OCI-LY7 (cell line): ENCODE data around the gene KCNMB2. TPM values are rescaled to one million over a fixed set of nuclear protein-coding genes. Genes with fewer than 3 reads are reported as not detected.

ENCODE experiments used
- BruUV-seq: library from RNA; stranded (reverse); fragments of 400-500 nt; replicated peaks from 2 replicates; lab custom pipeline; 2021; lab: Mats Ljungman, UMichigan
- CTCF ChIA-PET: fragments of 300-600 bp; sonication (Branson Sonifier 250); formaldehyde crosslinking; loops from one replicate; lab custom pipeline; 2022; ENCODE audit warnings: antibody characterized with exemption; ENCODE audit not compliant: unreplicated experiment; lab: Charles Lee
- POLR2A ChIA-PET: fragments of 300-600 bp; sonication (Branson Sonifier 250); formaldehyde crosslinking; loops from one replicate; lab custom pipeline; 2022; ENCODE audit warnings: antibody characterized with exemption; lab: Charles Lee
- DNase-seq: peaks from one replicate; pipeline ENCODE4 v3.0.0-alpha.2; 2015; ENCODE audit warnings: low spot score
- H2AFZ ChIP-seq: fragments of 200-600 bp; sonication (generic), shearing (Covaris generic); 2 replicates; pipeline ENCODE4 v1.6.1; 2014; ENCODE audit warnings: mild to moderate bottlenecking, antibody characterized with exemption, low read length, moderate library complexity
- H3K27ac ChIP-seq: fragments of 200-600 bp; sonication (generic); 2 replicates; pipeline ENCODE4 v1.5.1; 2014; ENCODE audit warnings: mixed run types, low read depth, mild to moderate bottlenecking, moderate library complexity, low read length, inconsistent platforms; ENCODE audit not compliant: poor library complexity, severe bottlenecking
- H3K36me3 ChIP-seq: fragments of 200-600 bp; sonication (generic); 2 replicates; pipeline ENCODE4 v1.6.1; 2014; ENCODE audit warnings: mild to moderate bottlenecking, antibody characterized with exemption, low read length, moderate library complexity, mixed read lengths; ENCODE audit not compliant: insufficient read depth
- H3K4me1 ChIP-seq: fragments of 200-600 bp; sonication (generic); 2 replicates; pipeline ENCODE4 v1.5.1; 2014; ENCODE audit warnings: mild to moderate bottlenecking, low read length; ENCODE audit not compliant: insufficient read depth, poor library complexity, severe bottlenecking
- H3K4me2 ChIP-seq: fragments of 200-600 bp; sonication (generic); 2 replicates; pipeline ENCODE4 v1.6.1; 2014; ENCODE audit warnings: mild to moderate bottlenecking, low read length
- H3K4me3 ChIP-seq: fragments of 200-600 bp; sonication (generic); 2 replicates; pipeline ENCODE4 v1.5.1; 2014; ENCODE audit warnings: mild to moderate bottlenecking, low read depth, low read length; ENCODE audit not compliant: poor library complexity, severe bottlenecking
- H3K79me2 ChIP-seq: fragments of 200-600 bp; sonication (generic); 2 replicates; pipeline ENCODE4 v1.6.1; 2016; ENCODE audit warnings: low read depth, mild to moderate bottlenecking, low read length, moderate library complexity, mixed read lengths; ENCODE audit not compliant: insufficient read depth
- H3K9me2 ChIP-seq: fragments of 200-600 bp; sonication (generic); 2 replicates; pipeline ENCODE4 v1.6.1; 2016; ENCODE audit warnings: mild to moderate bottlenecking, low read length, mixed read lengths; ENCODE audit not compliant: insufficient read depth
- H3K9me3 ChIP-seq: fragments of 200-600 bp; sonication (generic); 2 replicates; pipeline ENCODE4 v1.6.1; 2014; ENCODE audit warnings: mild to moderate bottlenecking, mixed run types, low read length, mixed read lengths
- H4K20me1 ChIP-seq: fragments of 200-600 bp; sonication (generic); 2 replicates; pipeline ENCODE4 v1.6.1; 2014; ENCODE audit warnings: mild to moderate bottlenecking, antibody characterized with exemption, low read length, moderate library complexity, mixed read lengths; ENCODE audit not compliant: insufficient read depth
- EZH2phosphoT487 ChIP-seq: fragments of 200-600 bp; sonication (generic); IDR thresholded peaks from 2 replicates; pipeline ENCODE4 v1.6.1; 2018; ENCODE audit warnings: low read depth, borderline replicate concordance, mild to moderate bottlenecking, mixed run types, antibody characterized with exemption, low read length, moderate library complexity, mixed read lengths
- intact Hi-C: fragments of 100-400 bp; cut with micrococcal nuclease; formaldehyde crosslinking; loops from one replicate; pipeline ENCODE4 v1.10.0; 2022; ENCODE audit not compliant: unreplicated experiment
- total RNA-seq, 2 experiments: library from RNA; depleted of rRNA in 1 of 2; stranded (reverse); fragments of >200 nt in 1 of 2; shearing (Covaris generic) in 1 of 2; gene quantifications; 2 replicates each; pipeline ENCODE4 v1.2.3, GENCODE V29; 2014 to 2022
- TF ChIP-seq, protein P1 (sequence below): fragments of 200-600 bp; sonication (generic); conservative IDR thresholded peaks from 2 replicates; pipeline ENCODE4 v1.5.1; 2014; ENCODE audit warnings: mild to moderate bottlenecking, antibody characterized with exemption, low read length, moderate library complexity, mixed read lengths

KCNMB2 gene
- total RNA-seq, 2 experiments from 2014 or later: not detected

DNA sequence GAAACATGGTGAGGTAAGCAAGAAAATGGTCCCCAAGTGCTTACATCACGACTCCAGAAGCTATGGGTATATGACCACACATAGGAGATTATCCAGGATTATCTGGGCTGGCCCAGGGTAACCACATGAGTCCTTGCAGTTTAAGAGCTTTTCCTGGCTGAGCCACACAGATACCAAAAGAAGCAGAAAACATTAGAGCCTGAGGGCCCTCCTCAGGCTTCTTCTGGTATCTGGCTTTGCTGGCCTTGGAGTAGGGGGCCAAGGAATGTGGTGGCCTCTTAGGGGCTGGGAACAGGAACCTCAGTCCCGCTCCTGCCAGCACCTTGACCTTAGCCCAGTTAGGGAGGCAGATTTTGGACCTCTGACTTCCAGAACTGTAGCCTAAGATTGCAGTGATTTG lies 259.1 kb downstream of the KCNMB2 start:
- BruUV-seq: no TSS peak
- no peak for DNase-seq
- ChIA-PET POLR2A (no interaction called here), CTCF (no interaction called here)
- no peak overlapping the region for H2AFZ ChIP-seq
- no peak overlapping the region for H3K27ac ChIP-seq
- no peaks in the 10 kb centered on the region for H3K9me2 ChIP-seq
- H3K9me3 ChIP-seq: no peaks in the 10 kb centered on the region
- H3K4me1 ChIP-seq: no peaks in the 10 kb centered on the region
- TF ChIP-seq EZH2phosphoT487: no peak
- TF ChIP-seq, protein P1, sequence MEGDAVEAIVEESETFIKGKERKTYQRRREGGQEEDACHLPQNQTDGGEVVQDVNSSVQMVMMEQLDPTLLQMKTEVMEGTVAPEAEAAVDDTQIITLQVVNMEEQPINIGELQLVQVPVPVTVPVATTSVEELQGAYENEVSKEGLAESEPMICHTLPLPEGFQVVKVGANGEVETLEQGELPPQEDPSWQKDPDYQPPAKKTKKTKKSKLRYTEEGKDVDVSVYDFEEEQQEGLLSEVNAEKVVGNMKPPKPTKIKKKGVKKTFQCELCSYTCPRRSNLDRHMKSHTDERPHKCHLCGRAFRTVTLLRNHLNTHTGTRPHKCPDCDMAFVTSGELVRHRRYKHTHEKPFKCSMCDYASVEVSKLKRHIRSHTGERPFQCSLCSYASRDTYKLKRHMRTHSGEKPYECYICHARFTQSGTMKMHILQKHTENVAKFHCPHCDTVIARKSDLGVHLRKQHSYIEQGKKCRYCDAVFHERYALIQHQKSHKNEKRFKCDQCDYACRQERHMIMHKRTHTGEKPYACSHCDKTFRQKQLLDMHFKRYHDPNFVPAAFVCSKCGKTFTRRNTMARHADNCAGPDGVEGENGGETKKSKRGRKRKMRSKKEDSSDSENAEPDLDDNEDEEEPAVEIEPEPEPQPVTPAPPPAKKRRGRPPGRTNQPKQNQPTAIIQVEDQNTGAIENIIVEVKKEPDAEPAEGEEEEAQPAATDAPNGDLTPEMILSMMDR: no peak
- no peaks in the 10 kb centered on the region for H3K79me2 ChIP-seq
- intact Hi-C loops: no loop called here
- no peak overlapping the region for H3K4me2 ChIP-seq
- no peaks in the 10 kb centered on the region for H4K20me1 ChIP-seq
- no peak overlapping the region for H3K4me3 ChIP-seq
- no peaks in the 10 kb centered on the region for H3K36me3 ChIP-seq

DNA sequence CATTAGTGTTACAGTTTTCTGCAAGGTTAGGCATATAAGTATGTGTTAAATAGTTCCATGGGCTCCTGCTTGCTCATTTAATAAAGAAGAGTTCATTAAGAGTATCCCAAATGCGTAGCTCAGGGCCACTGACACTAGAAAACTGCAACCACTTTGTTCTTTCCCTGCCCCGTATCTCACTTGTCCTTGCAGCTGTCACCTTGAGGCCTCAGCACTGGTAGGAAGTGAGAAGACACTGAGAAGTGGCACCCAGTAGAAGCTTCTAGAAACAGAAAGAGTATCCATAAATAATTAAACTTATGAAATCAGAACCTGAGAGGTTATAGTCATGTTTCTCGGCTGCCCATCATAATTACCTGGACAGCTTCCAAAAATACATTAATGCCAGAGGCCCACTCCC lies 266.0 kb downstream of the KCNMB2 start:
- BruUV-seq: no TSS peak
- Histone ChIP-seq H3K9me3 (no peaks in the 10 kb centered on the region), H3K27ac (no peak overlapping the region), H3K4me2 (no peak overlapping the region), H3K79me2 (no peaks in the 10 kb centered on the region), H3K4me1 (no peaks in the 10 kb centered on the region), H3K36me3 (no peaks in the 10 kb centered on the region), H2AFZ (no peak overlapping the region), H3K9me2 (no peaks in the 10 kb centered on the region), H4K20me1 (no peaks in the 10 kb centered on the region), H3K4me3 (no peak overlapping the region)
- ChIA-PET CTCF (no interaction called here), POLR2A (interaction anchor here (0.9 kb wide), 1 partner anchor 9 kb away, joined by 3 read pairs; no protein-coding TSS in a partner anchor)
- DNase-seq: no peak
- intact Hi-C loops: no loop called here
- TF ChIP-seq EZH2phosphoT487: no peak
- TF ChIP-seq, protein P1: no peak

DNA sequence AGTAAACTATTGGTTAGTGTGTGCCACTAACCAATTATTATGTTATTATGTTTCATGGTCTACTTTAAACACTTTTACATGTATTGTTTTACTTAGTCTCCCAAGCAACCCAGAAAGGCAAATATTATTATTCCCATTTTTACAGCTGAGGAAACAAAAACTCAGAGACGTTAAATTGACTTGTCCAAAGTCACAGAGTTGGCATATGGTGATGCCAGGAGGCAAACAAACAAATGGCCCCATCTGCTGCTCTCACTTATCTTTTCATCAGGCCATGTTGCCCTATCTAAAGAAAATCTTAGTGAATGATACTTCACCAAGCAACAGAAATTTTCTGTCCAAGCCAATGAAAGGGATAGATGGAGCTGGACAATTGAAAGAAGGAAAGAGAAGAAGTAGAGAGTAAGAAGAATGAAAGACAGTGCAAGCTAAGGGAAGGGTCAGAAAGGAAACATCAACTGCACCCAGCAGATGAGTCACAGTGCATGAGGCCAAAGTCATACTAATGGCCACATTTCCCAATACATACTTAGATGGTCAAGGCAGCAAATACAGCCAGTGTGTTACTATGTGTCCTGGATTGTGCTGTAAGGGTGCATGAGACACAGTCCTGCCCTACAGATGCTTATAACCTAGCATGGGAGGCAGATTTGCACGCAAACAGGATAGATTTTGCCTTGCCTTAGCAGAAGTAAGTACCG lies 266.9 kb downstream of the KCNMB2 start:
- CTCF ChIA-PET: no interaction called here
- H3K4me2 ChIP-seq: no peak overlapping the region
- no peaks in the 10 kb centered on the region for H3K9me3 ChIP-seq
- H3K79me2 ChIP-seq: no peaks in the 10 kb centered on the region
- no peak for TF ChIP-seq EZH2phosphoT487
- TF ChIP-seq, protein P1: no peak
- no TSS peak for BruUV-seq
- H3K36me3 ChIP-seq: no peaks in the 10 kb centered on the region
- no peak overlapping the region for H3K4me3 ChIP-seq
- no peak overlapping the region for H3K27ac ChIP-seq
- no peaks in the 10 kb centered on the region for H4K20me1 ChIP-seq
- no peaks in the 10 kb centered on the region for H3K9me2 ChIP-seq
- POLR2A ChIA-PET: no interaction called here
- intact Hi-C loops: no loop called here
- H2AFZ ChIP-seq: no peak overlapping the region
- H3K4me1 ChIP-seq: no peaks in the 10 kb centered on the region
- DNase-seq: no peak
